ENCODE data around the gene VASH1. TPM values are rescaled to one million over a fixed set of nuclear protein-coding genes. Genes with fewer than 3 reads are reported as not detected.

Gene VASH1
- total and polyA plus RNA-seq, 7 experiments from 2014 or later, result 0.52 to 18.2 (median 1.7) TPM

DNA sequence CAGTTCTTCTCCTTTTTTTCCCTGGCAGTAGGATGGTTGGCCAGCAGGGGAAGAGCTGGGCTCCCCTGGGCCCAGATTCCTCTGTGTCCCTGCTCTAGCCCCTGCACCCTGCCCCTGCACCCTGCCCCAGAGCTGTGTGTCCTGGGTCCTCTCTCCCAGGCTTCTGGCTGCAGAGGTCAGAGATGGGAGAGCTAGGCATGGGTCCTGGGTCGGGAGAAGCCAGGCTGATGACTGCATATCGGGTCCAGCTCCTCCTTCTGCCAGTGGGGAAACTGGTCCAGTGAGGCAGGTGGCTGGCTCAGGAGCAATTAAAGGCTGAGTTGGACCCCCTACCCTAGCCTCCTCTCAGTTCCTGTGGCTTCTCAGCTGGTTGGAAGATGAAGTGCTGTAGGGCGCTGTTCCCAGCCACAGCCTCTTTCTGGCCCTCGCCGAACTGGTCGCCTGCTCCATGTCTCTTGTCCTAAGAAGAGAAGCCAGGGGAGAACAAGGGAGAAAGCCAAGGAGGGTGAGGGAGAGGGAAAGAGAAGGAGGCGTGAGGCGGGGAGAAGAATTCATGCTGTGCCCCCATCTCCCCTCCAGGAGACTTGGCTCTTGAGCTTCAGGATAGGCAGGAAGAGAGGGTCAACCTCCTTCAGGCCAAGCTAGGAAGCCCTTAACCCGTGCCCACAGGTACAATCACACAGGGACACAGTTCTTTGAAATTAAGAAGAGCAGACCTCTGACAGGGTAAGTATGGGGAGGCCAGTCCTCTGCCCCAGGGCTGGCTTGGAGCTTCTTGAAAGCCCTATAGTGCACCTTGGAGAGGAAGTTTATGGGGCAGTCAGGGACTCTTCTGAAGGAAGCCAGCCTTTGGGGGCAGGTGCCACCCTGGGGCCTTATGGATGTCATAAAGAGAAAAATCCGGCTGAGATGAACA lies 9.5 kb downstream of the VASH1 start:
- intact Hi-C loops (cut with micrococcal nuclease), result no loop called here
- POLR2A ChIA-PET, result no interaction called here
- Histone ChIP-seq H3K4me3 (ENCODE audit: low read length) (no peak overlapping the region), H3K9me3 (ENCODE audit: control insufficient read depth in 2 of 3, low read length in 3 of 3) (no peaks in the 10 kb centered on the region), H3K4me1 (ENCODE audit: control insufficient read depth in 2 of 2, insufficient read depth in 2 of 2, low read length in 2 of 2) (peaks cover 8 to 16% of the 10 kb centered on the region in 2 donors), H3K27ac (ENCODE audit: low read depth, low read length) (no peak overlapping the region), H3K27me3 (ENCODE audit: control insufficient read depth in 2 of 2, insufficient read depth in 2 of 2, low read length in 2 of 2) (no peaks in the 10 kb centered on the region), H3K36me3 (ENCODE audit: control insufficient read depth in 2 of 3, insufficient read depth in 3 of 3, low read length in 3 of 3) (no peaks in the 10 kb centered on the region)
- no peak overlapping the region for H3K27ac Mint-ChIP-seq
- no peaks in the 10 kb centered on the region for H3K36me3 Mint-ChIP-seq
- ATAC-seq (no peak), DNase-seq (peak in 1 of 9 donors; percentile 8)
- H3K4me3 Mint-ChIP-seq, result no peak overlapping the region
- H3K4me1 Mint-ChIP-seq, result peaks cover 0 to 31% (median 6%) of the 10 kb centered on the region in 7 donors
- no peaks in the 10 kb centered on the region for H3K9me3 Mint-ChIP-seq
- CTCF ChIA-PET, result no interaction called here
- H3K27me3 Mint-ChIP-seq, result peaks cover 0 to 4% (median 0%) of the 10 kb centered on the region in 5 donors

DNA sequence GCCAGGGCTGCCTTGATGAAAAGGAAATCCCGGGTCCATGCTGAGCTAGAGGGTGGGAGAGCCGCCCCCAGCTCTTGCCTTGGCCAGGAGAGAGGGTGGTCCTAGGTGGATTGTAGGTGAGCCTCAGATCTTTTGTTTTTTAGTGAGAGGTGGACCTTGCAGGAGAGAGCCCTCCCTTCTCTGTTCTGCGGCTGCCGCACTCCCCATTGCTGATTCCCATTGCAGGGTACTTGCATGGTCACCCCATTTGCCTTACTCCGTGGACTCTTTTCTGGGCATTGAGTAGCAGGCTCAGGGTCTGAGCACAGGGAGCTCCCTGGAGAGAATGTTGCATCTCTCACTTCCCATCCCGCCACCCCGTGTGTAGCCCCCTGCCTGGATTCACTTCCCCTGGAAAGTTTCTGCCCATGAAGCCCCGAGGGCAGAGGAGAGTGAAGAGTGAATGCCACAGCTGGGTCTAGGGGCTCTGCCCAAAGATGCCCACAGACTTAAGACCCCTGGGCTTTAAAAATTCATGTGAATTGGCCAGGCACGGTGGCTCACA lies 10.2 kb downstream of the VASH1 start:
- no peaks in the 10 kb centered on the region for H3K36me3 ChIP-seq (ENCODE audit: control insufficient read depth in 2 of 3, insufficient read depth in 3 of 3, low read length in 3 of 3)
- H3K27ac Mint-ChIP-seq, result no peak overlapping the region
- peaks cover 8 to 16% of the 10 kb centered on the region in 2 donors for H3K4me1 ChIP-seq (ENCODE audit: control insufficient read depth in 2 of 2, insufficient read depth in 2 of 2, low read length in 2 of 2)
- intact Hi-C loops (cut with micrococcal nuclease), result no loop called here
- no peak for ATAC-seq
- CTCF ChIA-PET, result no interaction called here
- no peak overlapping the region for H3K4me3 Mint-ChIP-seq
- H3K4me3 ChIP-seq (ENCODE audit: low read length), result no peak overlapping the region
- POLR2A ChIA-PET, result no interaction called here
- no peak for DNase-seq
- no peaks in the 10 kb centered on the region for H3K36me3 Mint-ChIP-seq
- peaks cover 0 to under 1% (median 0%) of the 10 kb centered on the region in 5 donors for H3K27me3 Mint-ChIP-seq
- H3K27me3 ChIP-seq (ENCODE audit: control insufficient read depth in 2 of 2, insufficient read depth in 2 of 2, low read length in 2 of 2), result no peaks in the 10 kb centered on the region
- no peaks in the 10 kb centered on the region for H3K9me3 Mint-ChIP-seq
- no peaks in the 10 kb centered on the region for H3K9me3 ChIP-seq (ENCODE audit: control insufficient read depth in 2 of 3, low read length in 3 of 3)
- no peak overlapping the region for H3K27ac ChIP-seq (ENCODE audit: low read depth, low read length)
- peaks cover 0 to 31% (median 6%) of the 10 kb centered on the region in 7 donors for H3K4me1 Mint-ChIP-seq

DNA sequence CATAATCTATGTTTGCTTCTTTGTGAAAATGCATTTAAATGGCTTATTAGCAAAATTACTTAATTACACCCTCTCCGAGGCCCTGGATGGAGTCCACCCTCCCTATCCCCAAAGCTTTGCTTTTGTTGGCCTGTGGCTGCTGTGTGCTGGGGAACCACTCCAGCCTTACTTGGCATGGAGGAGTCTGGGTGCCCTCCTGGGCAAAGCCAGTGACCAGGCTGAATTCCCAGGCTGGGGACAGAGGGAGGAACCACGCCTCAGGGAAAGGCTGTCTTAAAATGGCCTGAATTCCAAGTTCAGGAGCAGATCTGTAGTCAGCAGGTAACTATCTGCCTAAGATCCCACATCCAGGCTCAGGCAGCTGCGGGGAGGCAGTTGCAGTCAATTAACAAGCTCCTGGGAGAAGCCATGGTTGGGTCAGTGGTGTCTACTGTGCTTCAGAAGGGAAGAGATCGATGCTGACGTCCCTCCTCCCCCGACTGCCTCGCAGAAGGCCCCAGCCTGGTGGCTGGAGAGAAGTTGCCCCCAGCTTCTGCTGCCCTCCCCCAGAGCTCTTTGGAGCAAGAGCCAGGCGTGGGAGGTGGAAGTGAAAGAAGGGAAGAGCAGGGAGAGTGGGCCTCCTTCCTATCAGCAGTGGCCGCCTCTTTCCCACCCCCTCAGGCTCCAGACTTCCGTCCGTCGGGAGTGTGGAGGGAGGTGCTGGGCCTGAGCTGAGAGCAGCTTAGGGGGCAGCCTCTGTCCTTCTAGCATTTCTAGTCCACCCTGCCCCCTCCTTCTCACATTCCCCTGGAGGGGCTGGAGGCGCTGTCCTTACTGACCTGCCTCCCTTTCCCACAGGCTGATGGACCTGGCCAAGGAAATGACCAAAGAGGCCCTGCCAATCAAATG lies 11.3 kb downstream of the VASH1 start:
- Mint-ChIP-seq H3K27me3 (no peaks in the 10 kb centered on the region), H3K4me3 (no peak overlapping the region), H3K27ac (peak overlapping the region in 1 of 9 donors; percentile 2), H3K4me1 (peaks cover 0 to 31% (median 6%) of the 10 kb centered on the region in 7 donors), H3K9me3 (no peaks in the 10 kb centered on the region), H3K36me3 (no peaks in the 10 kb centered on the region)
- DNase-seq (peak in 1 of 9 donors; percentile 16), ATAC-seq (no peak)
- Histone ChIP-seq H3K36me3 (ENCODE audit: control insufficient read depth in 2 of 3, insufficient read depth in 3 of 3, low read length in 3 of 3) (no peaks in the 10 kb centered on the region), H3K27me3 (ENCODE audit: control insufficient read depth in 2 of 2, insufficient read depth in 2 of 2, low read length in 2 of 2) (no peaks in the 10 kb centered on the region), H3K4me1 (ENCODE audit: control insufficient read depth in 2 of 2, insufficient read depth in 2 of 2, low read length in 2 of 2) (peaks cover 8 to 16% of the 10 kb centered on the region in 2 donors), H3K4me3 (ENCODE audit: low read length) (no peak overlapping the region), H3K27ac (ENCODE audit: low read depth, low read length) (no peak overlapping the region), H3K9me3 (ENCODE audit: control insufficient read depth in 2 of 3, low read length in 3 of 3) (no peaks in the 10 kb centered on the region)
- CTCF ChIA-PET, result no interaction called here
- POLR2A ChIA-PET, result no interaction called here
- intact Hi-C loops (cut with micrococcal nuclease), result no loop called here

DNA sequence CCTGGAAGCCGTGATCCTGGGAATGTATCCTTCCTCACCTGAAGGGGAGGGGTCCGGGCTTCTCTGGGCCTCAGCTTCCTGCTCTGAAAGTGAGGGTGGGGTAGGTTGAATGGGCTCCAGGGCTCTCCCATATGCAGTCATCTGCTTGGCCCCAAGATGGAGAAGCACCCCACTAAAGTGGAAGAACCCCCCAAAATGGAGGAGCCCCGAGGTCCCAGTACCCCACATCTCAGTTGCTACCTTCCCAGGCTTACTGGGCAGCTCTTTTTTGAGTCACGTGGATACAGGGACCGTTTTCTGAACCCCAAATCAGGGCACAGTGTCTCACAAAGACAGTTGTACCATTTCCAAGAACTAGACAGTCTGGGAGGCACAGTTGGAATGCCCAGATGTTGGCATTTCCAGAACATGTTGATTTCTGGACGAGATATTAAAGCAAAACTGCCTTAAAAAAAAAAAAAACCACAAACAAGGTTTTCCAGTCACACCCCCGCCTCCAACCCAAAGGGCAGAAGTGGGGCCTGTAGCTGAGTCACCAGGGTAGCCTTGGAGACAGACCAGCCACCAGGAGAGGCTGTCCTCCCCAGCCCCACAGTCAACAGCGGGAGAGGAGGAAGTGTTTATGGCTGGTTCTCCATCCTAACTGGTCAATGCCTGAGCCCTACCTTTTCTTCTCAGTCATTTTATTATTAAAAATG lies 12.1 kb downstream of the VASH1 start:
- H3K4me3 Mint-ChIP-seq, result no peak overlapping the region
- intact Hi-C loops (cut with micrococcal nuclease), result no loop called here
- Histone ChIP-seq H3K27me3 (ENCODE audit: control insufficient read depth in 2 of 2, insufficient read depth in 2 of 2, low read length in 2 of 2) (no peaks in the 10 kb centered on the region), H3K36me3 (ENCODE audit: control insufficient read depth in 2 of 3, insufficient read depth in 3 of 3, low read length in 3 of 3) (no peaks in the 10 kb centered on the region), H3K27ac (ENCODE audit: low read depth, low read length) (no peak overlapping the region), H3K9me3 (ENCODE audit: control insufficient read depth in 2 of 3, low read length in 3 of 3) (no peaks in the 10 kb centered on the region), H3K4me3 (ENCODE audit: low read length) (no peak overlapping the region), H3K4me1 (ENCODE audit: control insufficient read depth in 2 of 2, insufficient read depth in 2 of 2, low read length in 2 of 2) (peaks cover 8 to 9% of the 10 kb centered on the region in 2 donors)
- H3K36me3 Mint-ChIP-seq, result no peaks in the 10 kb centered on the region
- DNase-seq (peak in 1 of 9 donors; percentile 47), ATAC-seq (peak; percentile 82)
- no peaks in the 10 kb centered on the region for H3K27me3 Mint-ChIP-seq
- H3K27ac Mint-ChIP-seq, result no peak overlapping the region
- POLR2A ChIA-PET, result no interaction called here
- no peaks in the 10 kb centered on the region for H3K9me3 Mint-ChIP-seq
- H3K4me1 Mint-ChIP-seq, result peaks cover 0 to 26% (median 2%) of the 10 kb centered on the region in 7 donors
- CTCF ChIA-PET, result no interaction called here

DNA sequence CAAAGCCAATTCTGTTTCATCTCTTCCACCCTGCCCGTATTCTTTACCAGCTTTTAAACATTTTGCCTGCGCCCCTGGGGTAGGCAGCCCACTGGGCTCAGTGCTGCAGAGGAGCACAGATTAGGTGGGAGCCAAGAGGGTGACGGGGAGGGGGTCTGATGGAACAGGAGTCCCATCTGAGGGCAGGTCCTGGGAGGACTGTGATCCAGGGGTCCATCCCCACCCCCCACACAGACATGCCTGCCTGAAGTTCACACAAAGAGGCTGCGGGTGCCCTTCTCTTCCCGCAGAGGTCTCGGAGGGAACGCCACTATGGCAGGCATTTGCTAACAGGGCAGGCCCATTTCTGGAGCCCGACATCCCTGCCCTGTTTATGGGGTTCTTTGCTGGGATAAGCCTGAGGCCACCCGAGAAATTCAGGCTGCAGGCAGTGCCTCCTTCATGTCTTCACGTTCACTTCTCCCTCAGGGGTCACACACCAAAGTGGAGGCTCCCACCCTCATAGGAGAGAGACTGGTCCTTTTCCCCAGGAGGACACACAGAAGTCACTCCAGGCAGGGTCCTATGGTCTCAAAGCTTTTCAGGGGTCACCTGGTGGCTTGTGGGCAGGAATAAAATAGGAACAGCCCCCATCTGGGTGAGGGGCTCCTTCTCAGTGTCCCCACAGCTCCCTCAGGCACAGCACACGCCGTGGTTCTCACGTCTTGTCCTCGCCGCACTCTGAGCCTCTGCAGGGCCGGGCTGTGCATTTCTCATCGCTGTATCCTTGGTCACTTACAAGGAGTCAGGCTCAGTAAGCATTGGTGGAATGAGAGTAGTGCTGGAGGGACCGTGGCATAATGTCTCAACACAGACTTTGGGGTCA lies 12.9 kb downstream of the VASH1 start:
- Mint-ChIP-seq H3K27me3 (no peaks in the 10 kb centered on the region), H3K27ac (peak overlapping the region in 1 of 9 donors; percentile 7), H3K4me3 (no peak overlapping the region), H3K9me3 (no peaks in the 10 kb centered on the region), H3K36me3 (peaks cover 0 to 2% (median 0%) of the 10 kb centered on the region in 5 donors), H3K4me1 (peaks cover 0 to 17% (median 4%) of the 10 kb centered on the region in 7 donors)
- no peak for DNase-seq
- Histone ChIP-seq H3K4me1 (ENCODE audit: control insufficient read depth in 2 of 2, insufficient read depth in 2 of 2, low read length in 2 of 2) (peaks cover under 1 to 1% of the 10 kb centered on the region in 2 donors), H3K4me3 (ENCODE audit: low read length) (no peak overlapping the region), H3K27me3 (ENCODE audit: control insufficient read depth in 2 of 2, insufficient read depth in 2 of 2, low read length in 2 of 2) (no peaks in the 10 kb centered on the region), H3K27ac (ENCODE audit: low read depth, low read length) (no peak overlapping the region), H3K9me3 (ENCODE audit: control insufficient read depth in 2 of 3, low read length in 3 of 3) (no peaks in the 10 kb centered on the region), H3K36me3 (ENCODE audit: control insufficient read depth in 2 of 3, insufficient read depth in 3 of 3, low read length in 3 of 3) (no peaks in the 10 kb centered on the region)
- POLR2A ChIA-PET, result no interaction called here
- CTCF ChIA-PET, result interaction anchor here (0.6 kb wide), 1 partner anchor 38 kb away, joined by 3 read pairs; no protein-coding TSS in a partner anchor
- intact Hi-C loops (cut with micrococcal nuclease), result no loop called here
- no peak for ATAC-seq

Data from naive thymus-derived CD4-positive, alpha-beta T cell (primary cell).